ENCODE measurements around the gene RAB1B.

DNA sequence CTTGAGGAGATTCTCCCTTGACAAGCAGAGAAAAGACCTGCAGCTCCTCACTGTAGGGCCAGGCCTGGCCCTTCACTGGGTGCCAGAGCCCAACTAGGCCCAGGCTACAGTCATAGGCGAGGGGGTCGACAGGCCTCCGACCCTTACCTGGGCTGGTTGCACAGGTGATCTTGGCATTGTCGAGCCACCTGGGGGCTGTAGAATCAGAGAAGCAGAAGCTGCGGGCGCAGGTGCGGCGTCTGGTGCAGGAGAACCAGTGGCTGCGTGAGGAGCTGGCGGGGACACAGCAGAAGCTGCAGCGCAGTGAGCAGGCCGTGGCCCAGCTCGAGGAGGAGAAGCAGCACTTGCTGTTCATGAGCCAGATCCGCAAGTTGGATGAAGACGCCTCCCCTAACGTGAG, 6.9 kb upstream of the RAB1B start:
- TF ChIP-seq CTCF (conservative IDR thresholded peaks at IDR 0.05 in 1 of 2, IDR thresholded peaks at IDR 0.05 in 1 of 2; ENCODE audit: extremely low read depth in 1 of 2, insufficient read depth in 1 of 2, low read depth in 1 of 2, low read length in 2 of 2), result no peak
- no peak for TF ChIP-seq EZH2 (IDR thresholded peaks at IDR 0.05; ENCODE audit: borderline replicate concordance, low read length)
